Measurements from ENCODE around the gene BRSK2.

GRCh38 chr11:1466784-1467183 is 77.0 kb downstream of the BRSK2 start:
- TF ChIP-seq ATF6 (CRISPR knock-in tag; IDR thresholded peaks at IDR 0.05) (no peak), CTCF (IDR thresholded peaks at IDR 0.05 in 2 of 3, conservative IDR thresholded peaks at IDR 0.05 in 1 of 3; ENCODE audit: insufficient read depth in 2 of 3, low read depth in 1 of 3, low read length in 3 of 3) (no peak)

Measured in K562 (cell line).